Endodermal cell (in vitro differentiated cells): Measurements from ENCODE around the gene OR6C68. TPM values are rescaled to one million over a fixed set of nuclear protein-coding genes. Genes with fewer than 3 reads are reported as not detected.

ENCODE experiments used
- DNase-seq: peaks from one replicate; pipeline ENCODE4 v3.0.0-alpha.2; 2017
- H3K27ac ChIP-seq: 2 replicates; pipeline ENCODE4 v1.5.1; 2013; ENCODE audit warnings: mild to moderate bottlenecking, low read depth, low read length, moderate library complexity
- H3K27me3 ChIP-seq: 2 replicates; pipeline ENCODE4 v1.6.1; 2013; ENCODE audit warnings: mild to moderate bottlenecking, low read length, moderate library complexity; ENCODE audit not compliant: insufficient read depth, control insufficient read depth, poor library complexity, severe bottlenecking
- H3K36me3 ChIP-seq: 2 replicates; pipeline ENCODE4 v1.7.0; 2013; ENCODE audit warnings: mild to moderate bottlenecking, low read length, moderate library complexity; ENCODE audit not compliant: control insufficient read depth, insufficient read depth
- H3K4me1 ChIP-seq: one replicate; pipeline ENCODE4 v1.7.0; 2013; ENCODE audit warnings: low read length; ENCODE audit not compliant: control insufficient read depth, insufficient read depth
- H3K4me3 ChIP-seq: 2 replicates; pipeline ENCODE4 v1.5.1; 2013; ENCODE audit warnings: mild to moderate bottlenecking, low read length, moderate library complexity
- H3K9ac ChIP-seq: 2 replicates; pipeline ENCODE4 v1.6.1; 2013; ENCODE audit warnings: mild to moderate bottlenecking, low read length, moderate library complexity; ENCODE audit not compliant: poor library complexity, severe bottlenecking; ENCODE audit errors: extremely low read depth
- H3K9me3 ChIP-seq: 2 replicates; pipeline ENCODE4 v1.6.1; 2013; ENCODE audit warnings: mild to moderate bottlenecking, low read length, moderate library complexity; ENCODE audit not compliant: control insufficient read depth
- H3K27ac Mint-ChIP-seq: 2 replicates; pipeline ENCODE4 v1.8.0; 2020; ENCODE audit warnings: mixed read lengths
- H3K27me3 Mint-ChIP-seq: 2 replicates; pipeline ENCODE4 v1.8.0; 2021; ENCODE audit warnings: mild to moderate bottlenecking, mixed read lengths; ENCODE audit not compliant: insufficient read depth
- H3K36me3 Mint-ChIP-seq: 2 replicates; pipeline ENCODE4 v1.8.0; 2020; ENCODE audit warnings: low read depth, mixed read lengths
- H3K4me1 Mint-ChIP-seq: 2 replicates; pipeline ENCODE4 v1.8.0; 2020; ENCODE audit warnings: mixed read lengths
- H3K4me3 Mint-ChIP-seq: 2 replicates; pipeline ENCODE4 v1.8.0; 2020; ENCODE audit warnings: mild to moderate bottlenecking, moderate library complexity, mixed read lengths
- H3K9me3 Mint-ChIP-seq: 2 replicates; pipeline ENCODE4 v1.8.0; 2020; ENCODE audit warnings: mild to moderate bottlenecking, mixed read lengths
- CTCF ChIP-seq: fragments of 200-600 bp; sonication (generic); conservative IDR thresholded peaks from 2 replicates; pipeline ENCODE4 v1.5.0; 2021; ENCODE audit warnings: antibody characterized with exemption, mild to moderate bottlenecking
- WGBS, 2 experiments: methylation state at CpG; one replicate each; pipeline versions ENCODE4 v1.1.5 to v1.1.7; 2013; ENCODE audit warnings: missing lambda C conversion rate in 2 of 2, mixed read lengths in 1 of 2; ENCODE audit not compliant: insufficient coverage in 1 of 2, insufficient read length in 1 of 2; 5-methylcytosine and 5-hydroxymethylcytosine counted together
- total RNA-seq, 2 donors: library from RNA; stranded (reverse); fragmentation: NEBNext Ultra II Directional in 1 of 2; extraction: Animal tissue kit (Norgen Biotek cat#: 25700) in 1 of 2; gene quantifications; 2 replicates in 1 of 2; 3 replicates in 1 of 2; pipeline ENCODE4 v1.2.1, GENCODE V29; 2021

OR6C68 gene
- total RNA-seq, 2 donors from 2014 or later: not detected

- no peak for DNase-seq
- no peaks in the 10 kb centered on the region for H3K4me1 Mint-ChIP-seq
Observed at GRCh38 chr12:55501601-55502000, 9.4 kb downstream of the OR6C68 start.

GRCh38 chr12:55515696-55516095 is 23.5 kb downstream of the OR6C68 start:
- Mint-ChIP-seq H3K27me3 (peaks cover 2% of the 10 kb centered on the region), H3K9me3 (peaks cover 22% of the 10 kb centered on the region), H3K4me3 (no peak overlapping the region), H3K36me3 (no peaks in the 10 kb centered on the region), H3K4me1 (no peaks in the 10 kb centered on the region), H3K27ac (no peak overlapping the region)
- no peaks in the 10 kb centered on the region for H3K4me1 ChIP-seq
- H3K9me3 ChIP-seq: no peaks in the 10 kb centered on the region
- peak; percentile 53 for TF ChIP-seq CTCF
- peak; percentile 69 for DNase-seq
- H3K27me3 ChIP-seq: no peaks in the 10 kb centered on the region
- no peak overlapping the region for H3K4me3 ChIP-seq
- H3K36me3 ChIP-seq: no peaks in the 10 kb centered on the region
- no peak overlapping the region for H3K27ac ChIP-seq
- 78% methylated on average over 1 of the region's 1 CpG; no CpG with 5 or more reads in 1 of the 2 experiments for WGBS, 2 experiments
- no peak overlapping the region for H3K9ac ChIP-seq

More at GRCh38 chr12:55501601-55502000, 9.4 kb downstream of the OR6C68 start:
- 65 to 73% methylated on average over 2 of the region's 2 CpGs for WGBS, 2 experiments
- H3K36me3 Mint-ChIP-seq: no peaks in the 10 kb centered on the region
- Histone ChIP-seq H3K27me3 (no peaks in the 10 kb centered on the region), H3K4me1 (no peaks in the 10 kb centered on the region), H3K9me3 (no peaks in the 10 kb centered on the region), H3K4me3 (no peak overlapping the region), H3K36me3 (no peaks in the 10 kb centered on the region), H3K27ac (no peak overlapping the region), H3K9ac (no peak overlapping the region)
- H3K27me3 Mint-ChIP-seq: no peaks in the 10 kb centered on the region
- no peak for TF ChIP-seq CTCF
- H3K9me3 Mint-ChIP-seq: peaks cover 4% of the 10 kb centered on the region
- no peak overlapping the region for H3K4me3 Mint-ChIP-seq
- H3K27ac Mint-ChIP-seq: no peak overlapping the region

- H3K4me1 ChIP-seq: no peaks in the 10 kb centered on the region
- peaks cover 2% of the 10 kb centered on the region for H3K27me3 Mint-ChIP-seq
- H3K27me3 ChIP-seq: no peaks in the 10 kb centered on the region
- H3K36me3 ChIP-seq: no peaks in the 10 kb centered on the region
- no peak for TF ChIP-seq CTCF
- no peak overlapping the region for H3K4me3 Mint-ChIP-seq
- no peak overlapping the region for H3K27ac ChIP-seq
- DNase-seq: no peak
- no peak overlapping the region for H3K27ac Mint-ChIP-seq
- H3K36me3 Mint-ChIP-seq: no peaks in the 10 kb centered on the region
- peaks cover 25% of the 10 kb centered on the region for H3K9me3 Mint-ChIP-seq
- H3K4me1 Mint-ChIP-seq: no peaks in the 10 kb centered on the region
- no peaks in the 10 kb centered on the region for H3K9me3 ChIP-seq
- no peak overlapping the region for H3K9ac ChIP-seq
- H3K4me3 ChIP-seq: no peak overlapping the region
Observed at GRCh38 chr12:55516391-55516790, 24.2 kb downstream of the OR6C68 start.

Other genes starting within 250 kb of the OR6C68 start
- not detected for gene OR6C74, start 247.8 kb upstream of the OR6C68 start, total RNA-seq
- not detected for gene OR6C6, start 195.8 kb upstream of the OR6C68 start, total RNA-seq
- gene OR6C1, start 178.0 kb upstream of the OR6C68 start, total RNA-seq: not detected
- not detected for gene OR6C3, start 161.6 kb upstream of the OR6C68 start, total RNA-seq
- gene OR6C75, start 129.4 kb upstream of the OR6C68 start, total RNA-seq: not detected
- gene OR6C65, start 91.8 kb upstream of the OR6C68 start, total RNA-seq: not detected
- gene OR6C76, start 66.1 kb upstream of the OR6C68 start, total RNA-seq: not detected
- gene OR6C2, start 48.3 kb upstream of the OR6C68 start, total RNA-seq: not detected
- not detected for gene OR6C70, start 22.2 kb upstream of the OR6C68 start, total RNA-seq
- gene OR6C4, start 57.2 kb downstream of the OR6C68 start, total RNA-seq: not detected
- gene OR2AP1, start 80.1 kb downstream of the OR6C68 start, total RNA-seq: not detected
- not detected for gene OR10P1, start 144.5 kb downstream of the OR6C68 start, total RNA-seq
- 100 to 1,000 TPM; 106 to 122 TPM for gene ITGA7, start 215.5 kb downstream of the OR6C68 start, total RNA-seq
- gene BLOC1S1, start 223.7 kb downstream of the OR6C68 start, total RNA-seq: 100 to 1,000 TPM in 1 of 2 donors, 10 to 100 TPM in 1; 95.1 to 102 TPM
- gene RDH5, start 228.0 kb downstream of the OR6C68 start, total RNA-seq: 1 to 10 TPM; 4.1 to 7.4 TPM
- 1,000 to 10,000 TPM in 1 of 2 donors, 100 to 1,000 TPM in 1; 879 to 1,041 TPM for gene CD63, start 236.6 kb downstream of the OR6C68 start, total RNA-seq